Left hindlimb (tissue), 1 donor: ENCODE measurements around the gene DENND1A.

ENCODE experiments used
- DNase-seq: peaks from one replicate; pipeline ENCODE4 v3.0.0-alpha.2; 2018

The DENND1A gene

DNA sequence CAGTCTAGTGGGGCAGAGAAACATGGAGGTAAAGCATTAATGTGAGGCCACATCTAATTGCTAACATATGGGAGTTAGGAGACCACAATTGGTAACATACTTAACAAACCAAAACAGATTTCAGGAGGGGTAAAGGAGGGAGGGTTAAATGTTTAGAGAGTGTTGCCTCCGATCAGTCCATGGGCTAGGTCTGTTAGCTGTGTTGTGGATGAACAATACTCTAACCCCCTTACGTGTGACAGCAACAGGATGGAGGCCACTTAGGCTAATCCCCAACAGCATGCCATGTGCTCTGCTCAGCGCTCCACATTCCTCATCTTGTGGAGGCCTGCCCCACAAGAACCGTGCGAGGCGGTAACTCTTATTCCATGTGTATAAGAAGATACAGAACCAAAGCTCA lies 406.9 kb downstream of the DENND1A start:
- no peak for DNase-seq

DNA sequence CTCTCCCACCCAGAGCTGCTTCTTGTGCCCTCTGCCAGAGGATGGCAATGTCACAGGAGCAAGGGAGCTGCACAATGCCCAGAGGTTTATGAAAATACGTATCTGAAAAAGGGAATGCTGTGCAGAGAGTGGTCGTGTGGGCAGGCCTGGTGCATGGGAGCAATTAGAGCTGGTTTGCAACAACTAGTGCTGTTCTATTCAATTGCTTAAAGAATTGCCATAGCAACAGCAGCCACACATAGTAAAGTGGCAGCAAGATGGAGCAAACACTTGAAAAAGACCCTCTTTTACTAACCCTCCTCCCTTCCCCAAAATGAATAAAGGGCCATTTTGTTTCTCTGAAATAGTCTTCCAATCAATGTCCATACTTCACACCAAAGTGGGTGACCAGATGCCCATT lies 407.7 kb downstream of the DENND1A start:
- DNase-seq = no peak

GRCh38 chr9:123518338-123518737 lies 411.6 kb downstream of the DENND1A start:
- no peak for DNase-seq

DNA sequence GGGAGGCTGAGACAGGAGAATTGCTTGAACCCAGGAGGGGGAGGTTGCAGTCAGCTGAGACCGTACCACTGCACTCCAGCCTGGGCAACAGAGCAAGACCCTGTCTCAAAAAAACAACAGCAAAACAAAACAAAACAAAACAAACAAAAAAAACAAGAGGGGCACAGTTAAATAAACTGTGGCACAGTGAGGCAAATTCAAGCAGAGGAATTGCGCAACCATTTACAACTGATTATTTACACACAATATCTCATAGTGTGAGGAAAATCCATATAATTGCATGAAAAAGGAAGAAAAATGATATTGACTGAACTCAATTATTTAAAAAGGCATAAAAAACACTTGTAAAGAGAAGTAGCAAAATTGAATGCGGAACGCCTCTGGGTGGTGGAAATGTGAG lies 412.4 kb downstream of the DENND1A start:
- DNase-seq = no peak

GRCh38 chr9:123514766-123515165 lies 415.2 kb downstream of the DENND1A start:
- DNase-seq = no peak

DNA sequence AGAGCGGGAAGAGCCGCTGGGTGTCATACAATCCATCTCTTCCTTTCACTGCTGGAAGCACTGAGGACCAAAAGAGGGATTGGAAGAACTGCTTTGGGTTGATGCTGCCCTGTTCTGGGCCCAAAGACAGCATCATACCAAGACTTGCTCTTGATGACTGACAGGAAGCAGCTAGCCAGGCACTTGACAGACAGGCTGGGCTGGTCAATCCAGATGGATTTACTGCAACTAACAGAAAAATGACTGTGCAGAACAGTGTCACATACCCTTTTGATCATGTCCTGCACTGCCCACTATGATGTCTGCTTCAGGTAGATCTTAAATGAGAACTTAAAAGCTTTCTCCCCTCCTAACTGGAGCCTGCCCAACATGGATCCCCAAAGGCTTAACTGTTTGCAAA lies 416.4 kb downstream of the DENND1A start:
- DNase-seq = no peak

- no peak for DNase-seq
Measured at GRCh38 chr9:123511326-123512277, 418.3 kb downstream of the DENND1A start.

DNA sequence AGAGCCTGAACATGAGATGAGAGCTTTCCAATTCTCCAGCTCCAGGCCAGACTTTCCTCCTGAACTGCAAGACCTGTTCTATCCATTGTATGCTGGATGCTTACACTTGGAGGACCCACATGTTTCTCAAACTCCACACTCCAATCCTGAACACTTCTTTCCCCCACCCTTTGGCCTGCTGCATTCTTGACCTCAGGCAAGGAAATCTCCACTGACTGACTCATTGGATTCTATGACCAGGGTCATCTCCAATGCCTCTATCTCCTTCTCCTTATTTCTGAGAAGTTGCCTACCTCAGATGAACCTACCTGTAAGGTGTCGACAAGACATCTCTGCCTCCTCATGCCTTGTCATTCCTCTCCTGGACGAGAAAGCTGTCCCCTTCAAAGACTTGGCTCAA lies 420.3 kb downstream of the DENND1A start:
- no peak for DNase-seq

- DNase-seq = no peak
Measured at GRCh38 chr9:123508048-123508447, 421.9 kb downstream of the DENND1A start.

DNA sequence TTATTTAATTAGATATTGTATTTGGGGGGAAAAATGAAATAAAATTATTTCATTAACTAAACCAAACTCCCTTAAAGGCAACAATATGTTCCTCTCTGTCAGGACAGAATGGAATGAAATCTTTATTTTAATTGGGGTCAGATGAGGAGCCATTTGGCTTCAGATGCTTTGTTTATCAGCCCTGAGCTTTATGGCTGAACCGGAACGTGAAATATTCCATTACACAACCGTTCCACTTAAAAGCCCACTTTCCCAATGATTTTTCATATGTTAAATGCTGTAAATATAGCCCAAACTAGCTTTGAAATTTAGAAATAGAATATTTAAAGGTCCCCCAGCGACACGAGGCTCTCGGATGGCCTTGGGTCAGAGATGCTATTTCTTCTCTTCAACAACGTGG lies 424.4 kb downstream of the DENND1A start:
- no peak for DNase-seq

- no peak for DNase-seq
Measured at GRCh38 chr9:123500336-123500735, 429.6 kb downstream of the DENND1A start.

DNA sequence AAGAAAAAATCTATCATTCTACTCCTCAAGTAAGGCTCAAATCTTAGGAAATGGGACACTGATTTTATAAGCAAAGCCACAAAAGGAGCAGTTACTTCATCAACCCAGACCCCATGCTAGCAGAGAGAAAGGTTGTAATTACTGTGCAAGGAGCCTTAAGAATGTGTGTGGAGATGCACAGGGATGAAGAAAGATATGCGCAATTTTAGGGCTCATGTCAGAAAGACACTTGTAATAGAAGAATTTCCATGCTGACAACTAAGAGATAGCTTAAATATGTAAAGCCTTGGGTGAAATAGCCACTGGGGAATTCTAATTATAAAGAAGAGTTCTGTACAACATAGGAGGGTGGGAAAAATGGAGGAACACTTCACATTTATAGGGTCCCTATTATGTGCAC lies 432.1 kb downstream of the DENND1A start:
- no peak for DNase-seq

DNA sequence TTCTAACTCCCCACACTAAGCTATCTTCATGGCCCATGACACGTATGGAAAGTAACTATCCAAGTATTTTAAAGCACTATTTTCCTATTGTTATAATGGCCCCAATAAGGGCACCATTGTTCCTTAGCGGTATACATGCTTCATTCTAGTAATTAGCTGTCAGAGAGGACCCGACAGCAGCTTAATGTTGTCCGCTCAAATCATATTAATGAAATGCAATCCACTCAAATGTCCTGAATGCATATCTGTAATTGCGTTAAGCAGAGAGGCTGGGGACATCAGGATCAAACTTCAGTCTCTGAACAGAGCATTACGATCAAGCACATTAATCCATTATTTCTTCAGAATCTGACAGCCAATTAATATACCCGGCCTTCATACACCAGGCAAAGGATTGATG lies 434.2 kb downstream of the DENND1A start:
- DNase-seq = no peak

GRCh38 chr9:123493627-123494026 lies 436.3 kb downstream of the DENND1A start:
- no peak for DNase-seq

- no peak for DNase-seq
Measured at GRCh38 chr9:123490688-123491087, 439.2 kb downstream of the DENND1A start.

DNA sequence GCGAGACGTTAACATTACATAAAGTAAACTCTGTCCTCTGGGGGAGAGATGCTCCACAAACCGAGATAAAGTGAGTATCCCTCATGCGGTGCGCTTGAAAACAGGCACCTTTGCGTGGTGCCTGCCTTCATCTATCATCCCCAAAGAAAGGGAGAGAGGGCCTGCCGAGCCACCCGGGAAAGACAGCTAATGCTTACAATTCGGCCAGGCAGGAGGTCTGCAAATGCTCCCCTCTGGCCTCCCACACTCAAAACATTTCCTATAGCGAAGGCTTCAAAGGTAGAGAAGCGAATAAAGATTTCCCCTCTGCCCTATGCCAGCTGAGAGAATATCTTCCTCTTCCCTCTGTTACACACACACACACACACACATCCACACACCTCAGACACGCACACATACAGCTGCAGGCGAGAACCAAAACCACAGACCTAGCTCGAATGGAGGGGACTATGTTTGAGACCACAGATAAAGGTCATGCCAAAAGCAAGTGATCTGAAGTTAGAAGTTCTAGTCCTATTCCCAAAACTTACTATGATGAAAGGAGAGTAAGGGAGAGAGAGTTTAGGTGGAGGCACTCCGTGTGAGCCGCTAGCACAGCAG lies 441.1 kb downstream of the DENND1A start:
- DNase-seq = no peak

GRCh38 chr9:123487944-123488548 lies 441.9 kb downstream of the DENND1A start:
- DNase-seq = no peak

DNA sequence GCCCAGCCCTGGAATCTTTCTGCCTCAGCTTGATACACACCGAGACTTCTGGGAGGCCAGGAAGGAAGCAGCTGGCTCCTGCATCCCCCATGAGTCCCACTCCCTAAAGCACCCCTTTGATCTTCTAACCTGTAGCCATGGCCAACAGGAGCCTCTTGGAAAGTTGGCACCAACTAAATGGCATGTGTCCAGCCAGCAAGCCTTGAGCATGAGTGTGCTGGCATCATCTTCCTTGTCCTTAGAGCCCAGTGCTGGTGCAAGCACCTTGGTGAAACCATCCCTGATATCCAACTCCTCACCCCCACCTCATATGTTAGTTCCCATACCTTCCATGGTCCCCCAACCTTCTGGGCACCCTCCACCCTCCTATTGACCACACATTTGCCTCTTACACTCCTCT lies 443.5 kb downstream of the DENND1A start:
- no peak for DNase-seq

DNA sequence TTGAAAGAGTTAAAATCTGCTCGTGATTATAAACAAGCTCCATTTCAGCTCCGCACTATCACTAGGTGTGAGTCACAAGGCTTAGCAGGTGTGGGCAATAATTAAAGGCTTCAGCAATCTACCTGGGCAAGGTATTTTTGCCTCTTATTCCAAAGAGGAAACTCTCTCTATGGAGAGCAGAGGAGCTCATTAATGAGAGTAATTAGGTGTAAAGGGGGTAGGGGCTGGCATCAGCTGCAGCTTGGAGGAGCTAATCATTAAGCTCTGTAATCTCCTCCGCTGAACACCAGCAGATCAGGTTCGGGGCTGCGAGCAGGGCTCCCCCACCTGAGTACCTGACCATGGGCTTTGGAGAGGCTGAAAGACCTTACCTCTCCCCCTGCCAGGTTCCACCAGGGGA lies 444.7 kb downstream of the DENND1A start:
- DNase-seq = no peak

DNA sequence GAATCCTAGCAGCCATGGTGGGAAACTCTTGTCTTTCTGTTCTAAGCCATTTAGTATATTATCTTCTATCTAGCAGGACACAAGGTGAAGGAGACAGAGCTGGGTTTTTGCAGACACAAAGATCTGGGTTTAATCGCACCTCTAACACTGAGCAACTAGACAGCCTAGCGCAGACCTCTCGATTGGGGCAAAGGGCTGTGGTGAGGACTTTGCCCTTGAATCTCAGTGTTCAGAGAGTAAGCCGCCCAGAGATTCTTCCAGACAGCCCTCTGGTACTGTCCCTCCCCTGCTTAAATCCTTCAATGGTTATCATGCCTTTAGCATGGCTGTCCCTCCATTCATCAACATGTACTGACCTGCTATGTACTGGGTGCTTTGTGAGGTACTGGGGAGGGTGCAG lies 445.8 kb downstream of the DENND1A start:
- DNase-seq = no peak

DNA sequence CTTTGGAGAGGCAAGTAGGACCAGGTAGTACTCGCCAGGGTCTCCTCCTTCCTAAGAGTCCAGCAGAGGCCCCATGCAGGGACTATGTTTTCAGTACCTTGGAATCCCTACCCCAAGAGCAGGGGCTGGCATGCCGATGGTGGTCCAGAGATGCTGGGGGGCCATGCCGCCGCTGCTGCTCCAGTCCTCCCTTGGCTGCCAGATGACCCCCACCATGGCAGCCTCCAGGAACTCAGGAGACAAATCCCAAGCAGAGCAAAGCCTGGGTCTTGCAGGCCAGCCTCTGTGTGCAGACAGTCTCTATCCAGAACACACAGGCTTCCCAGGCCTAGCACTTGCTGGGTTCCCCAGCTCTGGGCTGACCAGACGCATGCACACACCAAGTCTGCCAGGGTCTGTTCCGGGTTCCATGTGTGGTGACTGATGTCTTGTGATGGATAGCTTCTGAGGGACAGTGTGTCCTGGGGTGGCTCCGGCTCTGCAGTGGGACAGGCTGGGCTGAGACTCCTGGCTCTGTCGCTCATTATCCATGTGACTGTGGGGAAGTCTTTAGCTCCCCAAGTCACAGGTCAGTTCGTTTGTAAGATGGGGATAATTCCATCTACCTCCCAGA lies 446.6 kb downstream of the DENND1A start:
- DNase-seq = no peak

GRCh38 chr9:123482295-123482968 lies 447.5 kb downstream of the DENND1A start:
- DNase-seq = no peak
